Tibial nerve (tissue), 4 donors: ENCODE results near the gene HOXC4. TPM values are rescaled to one million over a fixed set of nuclear protein-coding genes. Genes with fewer than 3 reads are reported as not detected.
A peak's percentile ranks its signal among the peaks of the same experiment; 100 is the strongest.

ENCODE experiments used
- DNase-seq, 2 donors: peaks; one replicate each; pipeline ENCODE4 v3.0.0-alpha.2; 2019; ENCODE audit warnings: low spot score in 2 of 2
- H3K27ac ChIP-seq, 4 donors: fragments of 200-600 bp; sonication (generic) in 3 of 4; one replicate each; pipeline ENCODE4 v1.5.1; 2017 to 2019; ENCODE audit warnings: mild to moderate bottlenecking in 1 of 4
- H3K27me3 ChIP-seq, 2 donors: fragments of 200-600 bp; sonication (generic) in 1 of 2; one replicate each; pipeline versions ENCODE4 v1.5.1 to v1.6.0; 2017 to 2019
- H3K36me3 ChIP-seq, 3 donors: fragments of 200-600 bp; sonication (generic); one replicate each; pipeline ENCODE4 v1.5.1; 2018 to 2019
- H3K4me1 ChIP-seq, 4 donors: fragments of 200-600 bp; sonication (generic) in 3 of 4; one replicate each; pipeline ENCODE4 v1.5.1; 2017 to 2019
- H3K4me3 ChIP-seq, 4 donors: fragments of 200-600 bp; sonication (generic) in 3 of 4; one replicate each; pipeline ENCODE4 v1.5.1; 2017 to 2019; ENCODE audit warnings: mild to moderate bottlenecking in 1 of 4, moderate library complexity in 1 of 4
- H3K9me3 ChIP-seq, 4 donors: fragments of 200-600 bp; sonication (generic) in 3 of 4; one replicate each; pipeline ENCODE4 v1.5.1; 2017 to 2019
- CTCF ChIP-seq, 5 experiments: fragments of 200-600 bp in 3 of 5; fragments of 450-650 bp in 2 of 5; sonication (generic) in 3 of 5; IDR thresholded peaks; one replicate each; pipeline ENCODE4 v1.5.1; 2016 to 2019; ENCODE audit warnings: antibody characterized with exemption in 5 of 5, mild to moderate bottlenecking in 3 of 5, moderate library complexity in 2 of 5
- EP300 ChIP-seq, 2 donors: sonication (generic); formaldehyde crosslinking; IDR thresholded peaks; one replicate each; pipeline ENCODE4 v1.6.1; 2017; ENCODE audit warnings: antibody characterized with exemption in 2 of 2, mild to moderate bottlenecking in 1 of 2
- POLR2A ChIP-seq, 2 donors: fragments of 450-650 bp; IDR thresholded peaks; one replicate each; pipeline ENCODE4 v1.6.1; 2017; ENCODE audit warnings: antibody characterized with exemption in 2 of 2, mild to moderate bottlenecking in 2 of 2, moderate library complexity in 2 of 2
- WGBS, 2 donors: methylation state at CpG; one replicate each; pipeline ENCODE4 v1.1.5; 2018; 5-methylcytosine and 5-hydroxymethylcytosine counted together
- total RNA-seq, 4 donors: library from RNA; depleted of rRNA; stranded (reverse); fragments of >200 nt; gene quantifications; one replicate each; pipeline ENCODE4 v1.1.0, GENCODE V29; 2016

The HOXC4 gene
- total RNA-seq, 4 donors from 2014 or later, result 2.7 to 8.1 (median 4.1) TPM

- 64 to 73% methylated on average over 13 to 14 of the region's 14 CpGs for WGBS, 2 donors
- TF ChIP-seq EP300 (IDR thresholded peaks at IDR 0.05), result no peak
- TF ChIP-seq CTCF (IDR thresholded peaks at IDR 0.05), result no peak
- no peak for TF ChIP-seq POLR2A (IDR thresholded peaks at IDR 0.05)
Observed at GRCh38 chr12:54036620-54037359, 16.8 kb upstream of the HOXC4 start.

GRCh38 chr12:54037360-54038283 lies 16.0 kb upstream of the HOXC4 start:
- no peak for DNase-seq
- Histone ChIP-seq H3K36me3 (no peaks in the 10 kb centered on the region), H3K4me3 (no peak overlapping the region), H3K27me3 (peaks cover 0 to 14% of the 10 kb centered on the region in 2 donors), H3K4me1 (peaks cover 0 to 84% (median 23%) of the 10 kb centered on the region in 4 donors), H3K27ac (peak overlapping the region in 2 of 4 donors; percentile 66 to 83), H3K9me3 (no peaks in the 10 kb centered on the region)
- 55 to 60% methylated on average over 14 of the region's 14 CpGs for WGBS, 2 donors
- TF ChIP-seq EP300 (IDR thresholded peaks at IDR 0.05) (no peak), CTCF (IDR thresholded peaks at IDR 0.05) (no peak), POLR2A (IDR thresholded peaks at IDR 0.05) (no peak)

More at GRCh38 chr12:54036620-54037359, 16.8 kb upstream of the HOXC4 start:
- Histone ChIP-seq H3K27ac (peak overlapping the region in 1 of 4 donors; percentile 66), H3K27me3 (peaks cover 0 to 23% of the 10 kb centered on the region in 2 donors), H3K36me3 (no peaks in the 10 kb centered on the region), H3K4me1 (peaks cover 0 to 89% (median 23%) of the 10 kb centered on the region in 4 donors), H3K9me3 (no peaks in the 10 kb centered on the region), H3K4me3 (no peak overlapping the region)
- DNase-seq, result no peak

- no peak for TF ChIP-seq POLR2A (IDR thresholded peaks at IDR 0.05)
- no peak for TF ChIP-seq EP300 (IDR thresholded peaks at IDR 0.05)
- TF ChIP-seq CTCF (IDR thresholded peaks at IDR 0.05), result no peak
- no peak for DNase-seq
- Histone ChIP-seq H3K4me3 (no peak overlapping the region), H3K27me3 (peaks cover 0 to 7% of the 10 kb centered on the region in 2 donors), H3K4me1 (peaks cover 0 to 84% (median 21%) of the 10 kb centered on the region in 4 donors), H3K36me3 (no peaks in the 10 kb centered on the region), H3K27ac (peak overlapping the region in 3 of 4 donors; percentile 66 to 83 (median 68)), H3K9me3 (no peaks in the 10 kb centered on the region)
- WGBS, 2 donors, result 41 to 51% methylated on average over 5 of the region's 5 CpGs
Observed at GRCh38 chr12:54038284-54038870, 15.3 kb upstream of the HOXC4 start.

- Histone ChIP-seq H3K27me3 (peaks cover 0 to 1% of the 10 kb centered on the region in 2 donors), H3K4me3 (peak overlapping the region in 1 of 4 donors; percentile 27), H3K27ac (peak overlapping the region in 3 of 4 donors; percentile 66 to 83 (median 68)), H3K4me1 (peaks cover 0 to 84% (median 21%) of the 10 kb centered on the region in 4 donors), H3K36me3 (no peaks in the 10 kb centered on the region), H3K9me3 (no peaks in the 10 kb centered on the region)
- DNase-seq, result peak; percentile 61 to 66
- TF ChIP-seq CTCF (IDR thresholded peaks at IDR 0.05) (no peak), EP300 (IDR thresholded peaks at IDR 0.05) (no peak), POLR2A (IDR thresholded peaks at IDR 0.05) (no peak)
- WGBS, 2 donors, result 47 to 61% methylated on average over 9 of the region's 9 CpGs
Observed at GRCh38 chr12:54038871-54039414, 14.7 kb upstream of the HOXC4 start.
